HFFc6 (cell line): ENCODE results near the gene OR7G1. TPM values are rescaled to one million over a fixed set of nuclear protein-coding genes. Genes with fewer than 3 reads are reported as not detected.

Experiments
- DNase-seq: peaks from one replicate; pipeline ENCODE4 v3.0.0-alpha.2; 2018
- H3K27ac Mint-ChIP-seq: 2 replicates; pipeline ENCODE4 v1.8.0; 2020; ENCODE audit warnings: mild to moderate bottlenecking, mixed read lengths
- H3K27me3 Mint-ChIP-seq: 2 replicates; pipeline ENCODE4 v1.8.0; 2021; ENCODE audit warnings: mild to moderate bottlenecking, moderate library complexity, mixed read lengths; ENCODE audit not compliant: insufficient read depth
- H3K36me3 Mint-ChIP-seq: 2 replicates; pipeline ENCODE4 v1.8.0; 2021; ENCODE audit warnings: low read depth, mixed read lengths
- H3K4me1 Mint-ChIP-seq: 2 replicates; pipeline ENCODE4 v1.8.0; 2020; ENCODE audit warnings: low read depth, mixed read lengths
- H3K4me3 Mint-ChIP-seq: 2 replicates; pipeline ENCODE4 v1.8.0; 2020; ENCODE audit warnings: mild to moderate bottlenecking, moderate library complexity, mixed read lengths
- H3K9me3 Mint-ChIP-seq: 2 replicates; pipeline ENCODE4 v1.8.0; 2020; ENCODE audit warnings: mild to moderate bottlenecking, mixed read lengths
- total RNA-seq, 6 experiments: library from RNA; stranded (reverse); fragmentation: NEBNext Ultra II Directional; extraction: Animal tissue kit (Norgen Biotek cat#: 25700); gene quantifications; 2 replicates in 1 of 6; 3 replicates in 5 of 6; pipeline ENCODE4 v1.2.3, GENCODE V29; 2021
- TF ChIP-seq, protein P1 (sequence below): fragments of 200-600 bp; sonication (generic); IDR thresholded peaks from 2 replicates; pipeline ENCODE4 v1.5.0; 2021; ENCODE audit warnings: antibody characterized with exemption, mild to moderate bottlenecking

OR7G1 gene
- total RNA-seq, 6 experiments from 2014 or later = not detected

DNA sequence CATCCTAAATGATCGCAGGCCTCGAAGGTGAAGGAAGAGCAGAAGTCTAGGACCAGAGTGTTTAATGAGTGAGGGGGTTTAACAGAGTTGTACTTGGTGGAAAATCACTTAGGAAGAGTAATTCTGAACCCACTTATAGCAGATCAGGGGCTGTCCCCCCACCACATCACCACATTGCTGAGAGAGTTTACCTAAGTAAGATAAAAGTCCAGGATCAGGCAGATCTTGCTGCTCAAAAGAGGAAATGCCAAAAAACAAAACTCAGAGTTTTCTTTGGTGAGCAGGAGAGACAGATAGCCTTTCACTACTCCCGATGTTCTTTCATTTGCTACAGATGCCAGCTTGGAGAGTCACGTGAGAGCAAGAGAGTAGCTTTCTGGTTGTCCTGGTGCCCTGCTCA is 40.0 kb upstream of the OR7G1 start:
- no peaks in the 10 kb centered on the region for H3K4me1 Mint-ChIP-seq
- no peak overlapping the region for H3K4me3 Mint-ChIP-seq
- peaks cover 96% of the 10 kb centered on the region for H3K9me3 Mint-ChIP-seq
- no peak overlapping the region for H3K27ac Mint-ChIP-seq
- TF ChIP-seq, protein P1, sequence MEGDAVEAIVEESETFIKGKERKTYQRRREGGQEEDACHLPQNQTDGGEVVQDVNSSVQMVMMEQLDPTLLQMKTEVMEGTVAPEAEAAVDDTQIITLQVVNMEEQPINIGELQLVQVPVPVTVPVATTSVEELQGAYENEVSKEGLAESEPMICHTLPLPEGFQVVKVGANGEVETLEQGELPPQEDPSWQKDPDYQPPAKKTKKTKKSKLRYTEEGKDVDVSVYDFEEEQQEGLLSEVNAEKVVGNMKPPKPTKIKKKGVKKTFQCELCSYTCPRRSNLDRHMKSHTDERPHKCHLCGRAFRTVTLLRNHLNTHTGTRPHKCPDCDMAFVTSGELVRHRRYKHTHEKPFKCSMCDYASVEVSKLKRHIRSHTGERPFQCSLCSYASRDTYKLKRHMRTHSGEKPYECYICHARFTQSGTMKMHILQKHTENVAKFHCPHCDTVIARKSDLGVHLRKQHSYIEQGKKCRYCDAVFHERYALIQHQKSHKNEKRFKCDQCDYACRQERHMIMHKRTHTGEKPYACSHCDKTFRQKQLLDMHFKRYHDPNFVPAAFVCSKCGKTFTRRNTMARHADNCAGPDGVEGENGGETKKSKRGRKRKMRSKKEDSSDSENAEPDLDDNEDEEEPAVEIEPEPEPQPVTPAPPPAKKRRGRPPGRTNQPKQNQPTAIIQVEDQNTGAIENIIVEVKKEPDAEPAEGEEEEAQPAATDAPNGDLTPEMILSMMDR = no peak
- H3K36me3 Mint-ChIP-seq = peaks cover 100% of the 10 kb centered on the region
- no peaks in the 10 kb centered on the region; the same call in 1 of the 2 replicates for H3K27me3 Mint-ChIP-seq
- no peak for DNase-seq

DNA sequence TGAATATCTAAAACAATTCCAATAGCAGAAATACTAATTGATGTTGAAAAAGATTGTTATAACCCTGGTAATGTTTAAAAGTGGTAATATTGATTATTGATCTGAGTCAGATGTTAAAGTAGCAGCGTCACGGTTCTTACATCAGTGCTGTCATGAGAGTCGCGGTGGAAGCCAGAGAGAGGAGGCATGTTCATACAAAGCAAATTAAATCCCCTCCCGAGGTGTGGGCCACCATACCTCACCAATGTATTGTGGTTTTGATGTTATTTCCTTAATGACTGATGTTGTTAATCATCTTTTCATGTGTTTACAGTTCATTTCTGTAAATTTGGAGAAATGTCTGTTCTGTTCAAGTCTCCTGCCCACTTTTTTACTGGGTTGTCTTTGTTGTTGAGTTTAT is 35.8 kb upstream of the OR7G1 start:
- Mint-ChIP-seq H3K36me3 (peaks cover 99% of the 10 kb centered on the region), H3K4me3 (no peak overlapping the region)

DNA sequence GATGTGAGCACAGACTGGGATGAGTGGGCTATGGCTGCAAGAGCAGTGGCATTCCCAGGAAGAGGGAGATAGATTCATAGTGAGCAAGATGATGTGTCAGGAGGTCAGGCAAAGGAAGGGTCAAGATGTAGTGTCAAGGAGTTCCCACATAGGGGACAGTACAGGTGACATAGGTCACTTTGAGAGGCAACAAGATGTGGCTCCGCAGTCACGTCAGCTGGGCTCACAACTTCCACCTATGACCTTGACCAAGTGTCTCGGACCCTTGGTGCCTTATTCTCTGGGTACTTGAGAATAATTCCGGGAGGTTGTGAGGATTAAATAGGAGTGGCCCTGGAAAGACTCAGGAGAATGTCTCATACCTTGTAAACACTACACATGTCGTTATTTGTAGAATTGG is 35.1 kb upstream of the OR7G1 start:
- H3K27ac Mint-ChIP-seq = no peak overlapping the region
- peaks cover 96% of the 10 kb centered on the region for H3K9me3 Mint-ChIP-seq
- H3K27me3 Mint-ChIP-seq = no peaks in the 10 kb centered on the region; the same call in 1 of the 2 replicates
- no peak for DNase-seq
- no peaks in the 10 kb centered on the region for H3K4me1 Mint-ChIP-seq
- peaks cover 98% of the 10 kb centered on the region for H3K36me3 Mint-ChIP-seq
- no peak overlapping the region for H3K4me3 Mint-ChIP-seq
- TF ChIP-seq, protein P1 = no peak

More for the DNA sequence above, 35.8 kb upstream of the OR7G1 start:
- Mint-ChIP-seq H3K27me3 (no peaks in the 10 kb centered on the region; the same call in 1 of the 2 replicates), H3K4me1 (no peaks in the 10 kb centered on the region), H3K27ac (no peak overlapping the region), H3K9me3 (peaks cover 97% of the 10 kb centered on the region)
- TF ChIP-seq, protein P1 = no peak
- no peak for DNase-seq

DNA sequence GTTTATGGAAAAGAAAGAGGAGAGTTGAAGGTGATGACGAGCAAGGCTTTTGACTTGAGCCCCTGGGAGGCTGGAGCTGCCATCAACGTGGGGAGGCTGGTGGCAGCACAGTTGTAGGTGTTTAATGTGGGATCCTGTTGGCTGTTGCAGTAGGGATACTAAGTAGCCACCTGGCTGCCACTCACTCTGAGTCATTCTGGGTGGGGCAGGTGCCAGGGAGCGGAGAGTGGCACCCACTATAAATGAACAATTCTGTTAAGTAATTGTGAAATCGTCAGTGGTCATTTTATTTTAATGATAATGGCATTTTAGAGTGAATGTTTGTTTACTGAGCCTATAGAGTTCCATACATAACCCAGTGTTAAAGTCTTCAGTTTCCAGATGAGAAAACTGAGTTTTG is 34.4 kb upstream of the OR7G1 start:
- TF ChIP-seq, protein P1 = no peak
- no peak overlapping the region for H3K4me3 Mint-ChIP-seq
- peaks cover 98% of the 10 kb centered on the region for H3K36me3 Mint-ChIP-seq
- peaks cover 96% of the 10 kb centered on the region for H3K9me3 Mint-ChIP-seq
- no peak for DNase-seq
- no peaks in the 10 kb centered on the region for H3K4me1 Mint-ChIP-seq
- no peaks in the 10 kb centered on the region; the same call in 1 of the 2 replicates for H3K27me3 Mint-ChIP-seq
- no peak overlapping the region for H3K27ac Mint-ChIP-seq

DNA sequence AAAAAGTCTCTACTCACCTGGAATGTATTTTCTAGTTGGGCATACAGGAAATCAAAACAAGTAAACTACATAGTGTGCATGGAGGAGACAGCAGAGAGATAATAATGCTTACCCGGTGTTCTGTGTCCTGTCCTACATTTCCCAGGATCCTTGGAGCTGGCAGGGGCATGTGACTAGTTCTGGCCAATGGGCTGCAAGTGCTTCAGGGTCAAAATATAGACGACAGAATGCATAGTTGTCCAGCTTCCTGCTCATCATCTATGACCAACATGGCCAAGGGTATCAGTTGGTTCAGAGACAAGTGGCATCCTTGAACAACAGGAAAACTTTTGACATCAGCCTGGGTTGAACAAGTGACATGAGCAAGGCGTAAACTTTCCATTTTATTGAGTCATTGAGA is 33.1 kb upstream of the OR7G1 start:
- peaks cover 98% of the 10 kb centered on the region for H3K36me3 Mint-ChIP-seq
- peaks cover 96% of the 10 kb centered on the region for H3K9me3 Mint-ChIP-seq
- no peaks in the 10 kb centered on the region for H3K4me1 Mint-ChIP-seq
- no peak for DNase-seq
- H3K4me3 Mint-ChIP-seq = no peak overlapping the region
- H3K27me3 Mint-ChIP-seq = no peaks in the 10 kb centered on the region; the same call in 1 of the 2 replicates
- H3K27ac Mint-ChIP-seq = no peak overlapping the region
- TF ChIP-seq, protein P1 = no peak

DNA sequence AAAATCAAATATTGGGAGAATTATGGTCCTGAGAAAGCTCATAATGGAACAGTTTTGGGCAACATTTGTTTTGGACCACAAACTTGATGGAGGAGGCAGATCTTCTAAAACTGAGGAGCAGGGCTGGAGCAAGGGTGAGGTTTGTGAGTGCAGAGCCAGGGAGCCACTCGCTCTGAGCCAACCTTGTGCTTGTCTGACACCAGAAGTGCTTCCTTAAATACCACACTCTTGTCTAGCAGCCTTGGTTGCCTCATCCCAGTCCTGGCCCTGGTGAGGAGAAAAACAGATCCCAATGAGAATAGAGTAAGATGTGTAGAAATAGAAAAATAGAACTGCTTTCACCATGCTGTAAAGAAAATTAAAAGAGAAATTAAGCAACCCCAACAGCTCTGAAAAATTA is 31.3 kb upstream of the OR7G1 start:
- peaks cover 90% of the 10 kb centered on the region for H3K9me3 Mint-ChIP-seq
- H3K27ac Mint-ChIP-seq = no peak overlapping the region
- peaks cover 95% of the 10 kb centered on the region for H3K36me3 Mint-ChIP-seq
- H3K4me3 Mint-ChIP-seq = no peak overlapping the region
- H3K4me1 Mint-ChIP-seq = peaks cover 11% of the 10 kb centered on the region; the same call in 1 of the 2 replicates
- no peaks in the 10 kb centered on the region; the same call in 1 of the 2 replicates for H3K27me3 Mint-ChIP-seq
- TF ChIP-seq, protein P1 = no peak
- no peak for DNase-seq
